ENCODE results near the gene ASNS.

Gene ASNS

DNA sequence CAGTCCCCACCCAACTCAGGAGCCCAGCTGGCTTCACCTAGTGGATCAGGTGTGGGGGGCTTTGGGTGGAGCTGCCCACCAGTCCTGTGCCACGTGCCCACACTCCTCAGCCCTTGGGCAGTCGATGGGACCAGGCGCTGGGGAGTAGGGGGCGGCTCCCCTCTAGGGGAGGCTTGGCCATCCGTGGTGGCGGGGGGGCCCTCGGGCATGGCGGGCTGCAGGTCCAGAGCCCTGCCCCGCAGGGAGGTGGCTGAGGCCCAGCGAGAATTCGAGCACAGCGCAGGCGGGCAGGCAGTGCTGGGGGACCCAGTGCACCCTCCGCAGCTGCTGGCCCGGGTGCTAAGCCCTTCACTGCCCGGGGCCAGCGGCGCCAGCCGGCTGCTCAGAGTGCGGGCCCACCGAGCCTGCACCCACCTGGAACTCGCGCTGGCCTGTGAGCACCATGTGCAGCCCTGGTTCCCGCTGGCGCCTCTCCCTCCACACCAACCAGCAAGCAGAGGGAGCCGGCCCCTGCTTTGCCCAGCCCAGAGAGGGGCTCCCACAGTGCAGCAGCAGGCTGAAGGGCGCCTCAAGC is 29.3 kb downstream of the ASNS start:
- no peak for DNase-seq (ENCODE audit: low spot score)

GRCh38 chr7:97842006-97842405 is 30.2 kb downstream of the ASNS start:
- no peak for DNase-seq (ENCODE audit: low spot score)

- no peak for DNase-seq (ENCODE audit: low spot score)
Measured at GRCh38 chr7:97835296-97836138, 36.7 kb downstream of the ASNS start.

- DNase-seq (ENCODE audit: low spot score), result no peak
Measured at GRCh38 chr7:97819161-97819560, 53.0 kb downstream of the ASNS start.

GRCh38 chr7:97818066-97818663 is 54.0 kb downstream of the ASNS start:
- no peak for DNase-seq (ENCODE audit: low spot score)
